KG1 (cell line): ENCODE measurements around the gene ZNF765.
"Not testable (repeated sequence)": the region's sequence is repeated elsewhere in the genome, so short reads cannot be mapped to it uniquely, and the experiment has no call there.

Source experiments
- DNase-seq: peaks from one replicate; lab custom pipeline; 2025; lab: John Stamatoyannopoulos, UW

The ZNF765 gene

GRCh38 chr19:53394974-53395839 is at the start of gene ZNF765:
Gene ZNF765 (plus strand): TSS chr19:53395149. CDS start chr19:53398016, 2,867 bp downstream.
- peak; percentile 81 for DNase-seq

- no peak for DNase-seq
These were observed 39.2 kb upstream of the ZNF765 start for GRCh38 chr19:53355739-53356138.

- DNase-seq: no peak
These were observed 36.9 kb upstream of the ZNF765 start for GRCh38 chr19:53357821-53358581.

- not testable (repeated sequence) for DNase-seq
These were observed 34.9 kb upstream of the ZNF765 start for GRCh38 chr19:53360056-53360455.

GRCh38 chr19:53365134-53365898 is 29.6 kb upstream of the ZNF765 start, which contains the start of gene ZNF525:
Gene ZNF525 (plus strand): TSS chr19:53365705. CDS start chr19:53372282, 6,577 bp downstream.
- DNase-seq: peak; percentile 87

- DNase-seq: no peak
These were observed 29.0 kb upstream of the ZNF765 start for GRCh38 chr19:53365899-53366493.

- DNase-seq: no peak
These were observed 22.8 kb upstream of the ZNF765 start for GRCh38 chr19:53372196-53372595.

- DNase-seq: no peak
These were observed 20.7 kb upstream of the ZNF765 start for GRCh38 chr19:53374288-53374687.

GRCh38 chr19:53374743-53375142 is 20.2 kb upstream of the ZNF765 start:
- no peak for DNase-seq

GRCh38 chr19:53381376-53381775 is 13.6 kb upstream of the ZNF765 start:
- no peak for DNase-seq

- no peak for DNase-seq
These were observed 6.8 kb upstream of the ZNF765 start for GRCh38 chr19:53388168-53388567.

GRCh38 chr19:53388904-53389303 is 6.0 kb upstream of the ZNF765 start:
- no peak for DNase-seq

GRCh38 chr19:53389571-53389970 is 5.4 kb upstream of the ZNF765 start:
- DNase-seq: no peak

GRCh38 chr19:53389978-53390377 is 5.0 kb upstream of the ZNF765 start:
- no peak for DNase-seq

GRCh38 chr19:53394522-53394973 is 401 bp upstream of the ZNF765 start:
- no peak for DNase-seq

GRCh38 chr19:53395840-53396524 is 1.0 kb downstream of the ZNF765 start:
- not testable (repeated sequence) for DNase-seq

GRCh38 chr19:53396525-53396868 is 1.5 kb downstream of the ZNF765 start:
- DNase-seq: no peak

- DNase-seq: not testable (repeated sequence)
These were observed 3.0 kb downstream of the ZNF765 start for GRCh38 chr19:53397918-53398317.

- DNase-seq: no peak
These were observed 14.7 kb downstream of the ZNF765 start for GRCh38 chr19:53409505-53410204.

- not testable (repeated sequence) for DNase-seq
These were observed 25.8 kb downstream of the ZNF765 start for GRCh38 chr19:53420520-53421315.
